ENCODE data around the gene MCC.

Gene MCC

DNA sequence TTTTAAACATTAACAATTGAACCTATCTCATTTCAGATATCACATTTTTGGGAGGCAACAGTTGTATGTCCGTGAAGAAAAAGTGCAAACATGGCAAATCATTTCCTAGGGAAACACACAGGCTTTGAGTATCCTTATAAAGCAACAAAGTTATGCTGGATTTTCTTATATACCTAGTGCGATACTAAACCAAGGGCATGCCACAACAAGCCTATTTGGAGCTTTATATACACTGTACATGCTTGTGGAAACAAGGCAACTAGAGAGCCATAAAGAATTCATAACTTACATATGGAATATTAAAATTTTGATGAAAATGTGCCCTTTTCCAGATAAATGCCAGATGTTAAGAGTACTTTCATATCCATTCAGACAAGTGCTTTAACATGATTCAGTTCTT is 320.3 kb downstream of the MCC start:
- DNase-seq (ENCODE audit: low read depth, low spot score), result no peak
- H3K4me3 ChIP-seq (ENCODE audit: low read depth, low read length), result no peak overlapping the region
- ChIA-PET CTCF (no interaction called here), POLR2A (no interaction called here)
- TF ChIP-seq, protein P1, sequence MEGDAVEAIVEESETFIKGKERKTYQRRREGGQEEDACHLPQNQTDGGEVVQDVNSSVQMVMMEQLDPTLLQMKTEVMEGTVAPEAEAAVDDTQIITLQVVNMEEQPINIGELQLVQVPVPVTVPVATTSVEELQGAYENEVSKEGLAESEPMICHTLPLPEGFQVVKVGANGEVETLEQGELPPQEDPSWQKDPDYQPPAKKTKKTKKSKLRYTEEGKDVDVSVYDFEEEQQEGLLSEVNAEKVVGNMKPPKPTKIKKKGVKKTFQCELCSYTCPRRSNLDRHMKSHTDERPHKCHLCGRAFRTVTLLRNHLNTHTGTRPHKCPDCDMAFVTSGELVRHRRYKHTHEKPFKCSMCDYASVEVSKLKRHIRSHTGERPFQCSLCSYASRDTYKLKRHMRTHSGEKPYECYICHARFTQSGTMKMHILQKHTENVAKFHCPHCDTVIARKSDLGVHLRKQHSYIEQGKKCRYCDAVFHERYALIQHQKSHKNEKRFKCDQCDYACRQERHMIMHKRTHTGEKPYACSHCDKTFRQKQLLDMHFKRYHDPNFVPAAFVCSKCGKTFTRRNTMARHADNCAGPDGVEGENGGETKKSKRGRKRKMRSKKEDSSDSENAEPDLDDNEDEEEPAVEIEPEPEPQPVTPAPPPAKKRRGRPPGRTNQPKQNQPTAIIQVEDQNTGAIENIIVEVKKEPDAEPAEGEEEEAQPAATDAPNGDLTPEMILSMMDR (IDR thresholded peaks at IDR 0.05; ENCODE audit: insufficient read depth, low read length, missing control alignments), result no peak

DNA sequence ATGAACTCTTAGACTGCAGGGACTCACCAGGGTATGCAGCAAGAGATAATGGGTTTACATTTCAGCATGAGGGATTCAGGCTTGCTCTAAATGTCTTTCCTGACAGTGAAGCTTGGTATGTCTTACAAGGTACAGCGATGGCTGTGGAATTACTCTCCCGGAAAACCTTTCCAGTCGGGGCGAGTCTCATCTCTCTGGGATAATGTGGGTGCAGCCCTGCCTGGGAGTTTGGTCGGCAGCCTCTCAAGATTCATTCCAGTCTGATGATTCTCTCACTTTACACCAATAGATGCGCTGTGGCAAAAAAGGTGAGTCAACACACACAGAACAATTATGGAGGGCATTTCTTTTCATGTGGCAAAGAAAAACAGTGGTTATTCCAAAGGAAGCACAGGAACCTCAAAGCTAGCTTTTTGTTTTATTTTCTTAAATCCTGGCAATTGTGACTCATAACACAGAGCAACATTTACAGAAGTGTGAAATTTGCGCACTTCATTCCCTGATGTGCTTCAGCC is 321.3 kb downstream of the MCC start:
- CTCF ChIA-PET, result interaction anchor here (0.7 to 1.0 kb wide), 2 partner anchors 148 to 164 kb away, joined by 3 read pairs; no protein-coding TSS in a partner anchor
- DNase-seq (ENCODE audit: low read depth, low spot score), result peak; percentile 41
- POLR2A ChIA-PET, result no interaction called here
- H3K4me3 ChIP-seq (ENCODE audit: low read depth, low read length), result no peak overlapping the region
- TF ChIP-seq, protein P1 (IDR thresholded peaks at IDR 0.05; ENCODE audit: insufficient read depth, low read length, missing control alignments), result no peak

DNA sequence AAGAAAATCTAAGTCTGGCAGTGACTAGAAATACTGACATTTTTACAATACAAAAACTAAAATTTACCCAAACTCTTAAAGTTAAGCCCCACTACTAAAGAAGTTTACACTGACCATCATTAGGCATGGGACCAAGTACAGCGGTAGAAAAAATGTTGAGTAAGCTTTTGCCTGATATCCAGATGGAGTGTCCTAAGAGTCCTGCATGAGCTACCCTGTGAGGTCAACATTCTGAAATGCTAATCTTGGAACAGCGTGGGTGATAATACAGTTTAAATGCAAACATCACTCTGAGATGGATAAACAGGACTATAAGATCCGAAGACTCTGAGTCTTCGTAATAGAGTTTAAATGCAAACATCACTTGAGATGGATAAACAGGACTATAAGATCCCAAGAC is 322.0 kb downstream of the MCC start:
- TF ChIP-seq, protein P1 (IDR thresholded peaks at IDR 0.05; ENCODE audit: insufficient read depth, low read length, missing control alignments), result no peak
- H3K4me3 ChIP-seq (ENCODE audit: low read depth, low read length), result no peak overlapping the region
- no peak for DNase-seq (ENCODE audit: low read depth, low spot score)
- CTCF ChIA-PET, result interaction anchor here (0.7 to 1.0 kb wide), 2 partner anchors 148 to 164 kb away, joined by 3 read pairs; no protein-coding TSS in a partner anchor
- POLR2A ChIA-PET, result no interaction called here

DNA sequence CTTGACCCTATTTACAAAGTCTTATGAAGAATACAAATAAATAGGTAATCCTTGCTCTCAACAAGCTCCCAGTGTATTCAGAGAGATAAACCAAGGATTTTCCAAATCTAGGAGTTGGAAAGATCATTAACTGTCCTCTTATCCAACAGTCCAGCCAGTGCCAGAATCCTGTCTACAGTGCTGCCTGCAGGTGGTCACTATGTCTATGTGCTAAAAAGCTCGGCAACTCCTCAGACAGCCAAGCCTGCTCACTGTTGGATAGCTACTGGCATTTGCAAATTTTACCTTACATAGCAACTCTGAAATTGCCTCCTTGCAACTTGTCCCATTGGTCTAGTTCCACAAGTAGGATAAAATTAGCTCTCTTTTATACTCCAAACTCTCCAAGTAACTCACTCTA is 324.2 kb downstream of the MCC start:
- H3K4me3 ChIP-seq (ENCODE audit: low read depth, low read length), result no peak overlapping the region
- DNase-seq (ENCODE audit: low read depth, low spot score), result no peak
- TF ChIP-seq, protein P1 (IDR thresholded peaks at IDR 0.05; ENCODE audit: insufficient read depth, low read length, missing control alignments), result no peak
- POLR2A ChIA-PET, result no interaction called here
- CTCF ChIA-PET, result no interaction called here

DNA sequence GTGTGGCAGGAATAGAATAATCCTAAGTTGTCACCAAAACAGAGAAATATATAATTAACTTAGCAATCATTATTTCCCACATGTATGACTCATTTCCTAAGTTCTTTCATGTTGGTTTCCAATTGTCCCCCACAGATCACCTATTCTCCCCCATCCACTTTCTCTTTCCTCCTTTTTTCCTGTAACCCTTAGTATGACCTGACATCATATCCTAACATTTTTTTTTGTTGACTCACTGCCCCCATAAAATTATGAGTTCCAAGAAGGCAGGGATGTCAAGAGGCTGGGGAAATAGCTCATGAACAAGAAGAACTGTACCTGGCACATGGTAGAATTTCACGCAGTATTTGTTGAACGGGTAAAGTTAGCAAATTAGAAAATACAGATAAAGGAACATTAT is 324.9 kb downstream of the MCC start:
- no peak for DNase-seq (ENCODE audit: low read depth, low spot score)
- no peak overlapping the region for H3K4me3 ChIP-seq (ENCODE audit: low read depth, low read length)
- TF ChIP-seq, protein P1 (IDR thresholded peaks at IDR 0.05; ENCODE audit: insufficient read depth, low read length, missing control alignments), result no peak
- CTCF ChIA-PET, result no interaction called here
- POLR2A ChIA-PET, result no interaction called here

DNA sequence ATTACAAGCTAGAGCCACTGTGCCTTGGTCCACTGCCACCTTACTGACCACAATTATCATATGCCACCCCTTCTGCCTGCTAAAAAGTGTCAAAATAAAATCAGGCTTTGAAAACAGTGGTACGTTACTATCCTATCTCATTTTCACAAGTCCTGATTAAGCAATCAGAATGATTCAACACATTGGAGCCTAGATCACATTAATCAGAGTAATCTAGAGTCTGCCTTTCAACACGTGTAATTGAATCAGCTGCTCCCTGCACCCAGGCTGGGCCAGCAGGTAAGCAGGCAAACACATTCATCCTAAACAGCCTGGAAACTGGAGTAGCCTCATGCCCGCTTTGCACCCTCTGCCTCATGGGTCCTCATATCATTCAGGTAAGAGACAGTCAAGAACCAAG is 325.5 kb downstream of the MCC start:
- ChIA-PET CTCF (no interaction called here), POLR2A (no interaction called here)
- DNase-seq (ENCODE audit: low read depth, low spot score), result no peak
- TF ChIP-seq, protein P1 (IDR thresholded peaks at IDR 0.05; ENCODE audit: insufficient read depth, low read length, missing control alignments), result no peak
- no peak overlapping the region for H3K4me3 ChIP-seq (ENCODE audit: low read depth, low read length)
